NT2/D1 (cell line): Measurements from ENCODE around the gene TXNDC2.

Source experiments
- DNase-seq: peaks from one replicate; pipeline ENCODE4 v3.0.0-alpha.2; 2011; ENCODE audit warnings: low read depth, low spot score
- H3K27me3 ChIP-seq: 2 replicates; pipeline ENCODE4 v1.6.0; 2011; ENCODE audit warnings: mild to moderate bottlenecking; ENCODE audit not compliant: insufficient read length, insufficient read depth
- H3K36me3 ChIP-seq: 2 replicates; pipeline ENCODE4 v1.6.1; 2011; ENCODE audit warnings: mild to moderate bottlenecking, low read length, mixed read lengths; ENCODE audit not compliant: insufficient read depth, insufficient read length
- H3K4me1 ChIP-seq: 2 replicates; pipeline ENCODE4 v1.5.1; 2011; ENCODE audit not compliant: insufficient read depth, insufficient read length
- H3K4me3 ChIP-seq: 2 replicates; pipeline ENCODE4 v1.5.1; 2011; ENCODE audit warnings: low read depth; ENCODE audit not compliant: insufficient read length
- H3K9ac ChIP-seq: 2 replicates; pipeline ENCODE4 v1.6.0; 2011; ENCODE audit warnings: low read depth; ENCODE audit not compliant: insufficient read length
- H3K9me3 ChIP-seq: 2 replicates; pipeline ENCODE4 v1.5.1; 2011; ENCODE audit warnings: mild to moderate bottlenecking, low read length; ENCODE audit not compliant: insufficient read depth
- SUZ12 ChIP-seq: IDR thresholded peaks from 2 replicates; pipeline ENCODE4 v1.6.1; 2011; ENCODE audit not compliant: insufficient read length, insufficient read depth; ENCODE audit errors: extremely low read depth
- YY1 ChIP-seq: IDR thresholded peaks from 2 replicates; pipeline ENCODE4 v1.6.1; 2011; ENCODE audit not compliant: insufficient read length, insufficient read depth
- ZNF274 ChIP-seq: IDR thresholded peaks from 2 replicates; pipeline ENCODE4 v1.6.1; 2011; ENCODE audit warnings: mild to moderate bottlenecking, low read depth, low read length

Gene TXNDC2

DNA sequence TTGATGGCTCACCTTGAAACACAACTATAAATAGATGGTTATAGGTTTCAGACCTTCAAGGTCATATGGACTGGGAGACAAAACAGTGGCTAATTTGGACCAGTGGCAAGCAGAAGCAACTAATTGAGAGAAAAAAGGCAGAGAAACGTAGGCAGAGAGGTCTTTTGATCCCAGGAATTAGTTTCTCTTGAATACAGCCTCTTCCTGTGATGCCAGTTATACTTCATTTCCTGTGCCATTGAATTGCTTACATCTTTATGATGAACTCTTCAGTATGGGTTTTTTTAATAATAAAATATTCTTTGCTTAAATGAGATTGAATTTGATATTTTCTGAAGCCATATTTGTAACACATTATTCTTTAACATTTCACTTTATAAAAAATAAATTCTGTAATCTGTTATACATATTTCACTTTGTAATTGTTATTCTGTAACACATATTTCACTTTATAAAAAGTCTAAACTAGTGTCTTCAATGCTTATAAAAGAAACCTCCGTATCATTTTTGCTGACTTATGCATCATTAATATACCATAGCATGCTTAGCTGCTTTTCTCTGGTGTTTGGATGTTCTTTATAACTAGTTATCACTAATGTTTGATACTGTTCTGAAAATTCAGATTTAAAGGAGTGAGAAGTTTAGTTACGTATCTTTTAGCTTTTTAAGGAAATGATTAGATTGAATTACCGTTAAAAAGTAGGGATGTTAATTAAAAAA is 37.0 kb downstream of the TXNDC2 start:
- Histone ChIP-seq H3K27me3 (no peaks in the 10 kb centered on the region), H3K4me1 (no peaks in the 10 kb centered on the region), H3K9ac (no peak overlapping the region)

DNA sequence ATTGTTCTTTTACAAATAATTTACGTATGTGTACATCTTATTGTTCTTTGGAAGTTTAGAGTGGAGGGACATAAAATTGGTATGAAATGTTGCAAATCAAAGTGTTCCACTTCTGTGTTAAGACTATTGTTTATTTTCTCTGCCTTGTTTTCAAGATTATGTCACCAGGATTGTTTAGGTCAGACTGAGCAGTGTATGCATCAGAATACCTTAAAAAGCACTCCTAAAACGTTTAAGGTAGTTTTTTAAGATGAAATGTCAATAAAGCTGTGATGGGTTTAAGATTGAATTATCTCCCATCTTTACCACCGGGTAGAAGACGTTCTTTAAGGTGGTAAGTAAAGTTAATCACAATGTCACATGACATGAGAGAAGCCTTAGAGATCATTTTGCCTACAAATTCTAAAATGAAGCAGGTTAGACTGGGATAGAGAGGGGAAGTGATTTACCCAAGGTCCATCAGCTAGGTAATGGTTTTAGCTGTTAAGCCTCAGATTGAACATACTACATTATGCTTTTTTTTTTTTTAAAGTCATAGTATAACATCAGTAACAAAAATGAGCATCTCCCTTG is 38.7 kb downstream of the TXNDC2 start:
- H3K36me3 ChIP-seq, result no peaks in the 10 kb centered on the region
- H3K4me3 ChIP-seq, result no peak overlapping the region
- H3K27me3 ChIP-seq, result no peaks in the 10 kb centered on the region
- no peak for DNase-seq
- no peaks in the 10 kb centered on the region for H3K9me3 ChIP-seq
- H3K4me1 ChIP-seq, result no peaks in the 10 kb centered on the region
- H3K9ac ChIP-seq, result no peak overlapping the region
- no peak for TF ChIP-seq SUZ12
- TF ChIP-seq YY1, result no peak
- TF ChIP-seq ZNF274, result no peak

More for the DNA sequence above, 37.0 kb downstream of the TXNDC2 start:
- TF ChIP-seq SUZ12 (no peak), YY1 (no peak), ZNF274 (no peak)
- no peaks in the 10 kb centered on the region for H3K9me3 ChIP-seq
- H3K4me3 ChIP-seq, result no peak overlapping the region
- H3K36me3 ChIP-seq, result no peaks in the 10 kb centered on the region
- no peak for DNase-seq

DNA sequence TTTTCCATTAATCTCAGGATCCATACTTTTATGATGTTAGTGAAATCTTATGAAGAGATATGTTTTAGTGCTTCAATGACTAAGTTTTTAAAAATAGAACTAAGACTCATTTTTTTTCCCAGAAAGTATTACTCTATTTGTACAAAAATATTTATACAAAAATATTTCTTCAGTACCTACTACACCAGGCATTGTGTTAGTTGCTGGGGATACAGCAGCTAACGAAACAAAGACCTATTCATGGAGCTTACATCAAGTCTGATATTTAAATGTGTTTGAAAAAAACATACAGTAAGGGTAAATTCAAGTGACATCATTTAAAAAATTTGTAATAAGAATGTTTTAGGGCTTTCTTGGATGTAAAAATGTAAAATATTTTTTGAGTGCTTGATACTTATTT is 39.6 kb downstream of the TXNDC2 start:
- Histone ChIP-seq H3K27me3 (no peaks in the 10 kb centered on the region), H3K9ac (no peak overlapping the region), H3K36me3 (no peaks in the 10 kb centered on the region), H3K9me3 (no peaks in the 10 kb centered on the region), H3K4me3 (no peak overlapping the region), H3K4me1 (no peaks in the 10 kb centered on the region)
- TF ChIP-seq YY1 (no peak), SUZ12 (no peak), ZNF274 (no peak)
- DNase-seq, result no peak

DNA sequence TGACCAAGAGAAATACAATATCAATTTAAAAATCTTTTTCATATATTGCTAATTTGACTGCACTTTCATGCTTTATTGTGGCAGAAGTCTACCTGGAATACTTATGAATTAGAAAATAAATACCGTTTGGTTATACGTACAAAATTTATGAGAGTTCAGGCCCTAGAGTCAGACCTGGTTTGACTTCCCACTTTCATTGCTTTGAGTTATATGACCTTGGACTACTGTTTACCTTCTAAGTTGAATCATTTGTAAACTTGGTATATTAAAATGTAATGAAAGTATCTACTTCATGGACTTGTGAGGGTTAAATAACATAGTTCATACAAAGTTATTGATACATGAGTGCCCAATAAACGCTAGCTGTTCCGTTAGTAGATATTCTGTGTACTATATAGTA is 40.0 kb downstream of the TXNDC2 start:
- no peak for TF ChIP-seq ZNF274
- no peak for TF ChIP-seq YY1
- TF ChIP-seq SUZ12, result no peak
- Histone ChIP-seq H3K36me3 (no peaks in the 10 kb centered on the region), H3K27me3 (no peaks in the 10 kb centered on the region), H3K9me3 (no peaks in the 10 kb centered on the region), H3K4me1 (no peaks in the 10 kb centered on the region), H3K9ac (no peak overlapping the region), H3K4me3 (no peak overlapping the region)
- DNase-seq, result no peak

DNA sequence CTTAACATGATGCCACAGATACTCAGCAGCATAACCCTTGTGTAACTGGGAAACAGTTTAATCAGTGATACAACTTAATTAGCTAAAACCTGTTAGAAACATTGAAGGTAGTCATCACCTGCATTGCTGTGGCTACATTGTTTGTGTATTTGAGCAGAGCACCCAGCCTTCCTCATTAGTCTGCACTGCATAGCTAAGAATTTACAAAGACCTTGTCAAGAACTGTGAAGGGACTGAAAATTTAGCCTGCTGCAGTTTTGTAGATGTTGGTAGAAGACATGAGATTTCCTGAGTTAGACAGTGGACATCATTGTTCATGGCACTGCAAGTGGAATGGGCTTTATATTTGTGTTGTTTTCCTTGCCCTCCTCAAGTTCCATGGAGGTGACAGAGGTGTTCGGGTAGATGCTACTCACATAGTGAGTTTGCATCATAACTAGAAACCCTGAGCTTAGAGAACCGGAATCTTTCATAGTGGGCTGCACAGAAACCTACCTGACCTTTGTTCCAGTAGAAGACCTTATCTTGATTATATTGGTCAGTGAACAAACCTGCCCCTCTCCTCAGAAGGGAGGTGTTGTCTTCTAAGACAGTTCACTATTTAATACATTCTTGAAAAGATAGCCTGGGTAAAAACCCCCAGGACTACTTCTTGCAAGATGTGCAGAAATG is 40.6 kb downstream of the TXNDC2 start:
- no peaks in the 10 kb centered on the region for H3K9me3 ChIP-seq
- H3K9ac ChIP-seq, result no peak overlapping the region
- no peak for DNase-seq
- no peaks in the 10 kb centered on the region for H3K36me3 ChIP-seq
- H3K4me1 ChIP-seq, result no peaks in the 10 kb centered on the region
- no peak overlapping the region for H3K4me3 ChIP-seq
- no peak for TF ChIP-seq ZNF274
- TF ChIP-seq YY1, result no peak
- TF ChIP-seq SUZ12, result no peak
- no peaks in the 10 kb centered on the region for H3K27me3 ChIP-seq

DNA sequence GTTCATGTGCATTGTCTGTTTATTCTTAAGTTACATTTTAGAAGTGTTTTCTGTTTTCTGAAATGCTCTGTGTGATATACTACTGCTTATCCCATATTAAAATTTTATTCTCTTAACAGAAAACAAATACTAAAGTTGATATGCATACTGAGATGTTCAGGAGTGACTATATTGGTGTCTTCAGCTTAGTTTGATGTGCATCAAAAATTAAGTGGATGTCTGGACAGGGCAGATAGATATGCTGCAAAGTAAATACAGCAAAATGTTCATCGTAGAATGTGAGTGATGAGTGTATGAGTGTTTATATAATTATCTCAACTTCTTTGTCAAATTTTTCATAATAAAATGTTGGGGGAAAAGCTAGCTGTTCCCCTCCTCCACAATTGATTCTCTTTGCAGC is 41.2 kb downstream of the TXNDC2 start:
- H3K4me3 ChIP-seq, result no peak overlapping the region
- no peaks in the 10 kb centered on the region for H3K36me3 ChIP-seq
- H3K9me3 ChIP-seq, result no peaks in the 10 kb centered on the region
- no peak for TF ChIP-seq ZNF274
- no peak for TF ChIP-seq YY1
- no peak for TF ChIP-seq SUZ12
- no peak for DNase-seq
- no peaks in the 10 kb centered on the region for H3K27me3 ChIP-seq
- H3K9ac ChIP-seq, result no peak overlapping the region
- no peaks in the 10 kb centered on the region for H3K4me1 ChIP-seq

DNA sequence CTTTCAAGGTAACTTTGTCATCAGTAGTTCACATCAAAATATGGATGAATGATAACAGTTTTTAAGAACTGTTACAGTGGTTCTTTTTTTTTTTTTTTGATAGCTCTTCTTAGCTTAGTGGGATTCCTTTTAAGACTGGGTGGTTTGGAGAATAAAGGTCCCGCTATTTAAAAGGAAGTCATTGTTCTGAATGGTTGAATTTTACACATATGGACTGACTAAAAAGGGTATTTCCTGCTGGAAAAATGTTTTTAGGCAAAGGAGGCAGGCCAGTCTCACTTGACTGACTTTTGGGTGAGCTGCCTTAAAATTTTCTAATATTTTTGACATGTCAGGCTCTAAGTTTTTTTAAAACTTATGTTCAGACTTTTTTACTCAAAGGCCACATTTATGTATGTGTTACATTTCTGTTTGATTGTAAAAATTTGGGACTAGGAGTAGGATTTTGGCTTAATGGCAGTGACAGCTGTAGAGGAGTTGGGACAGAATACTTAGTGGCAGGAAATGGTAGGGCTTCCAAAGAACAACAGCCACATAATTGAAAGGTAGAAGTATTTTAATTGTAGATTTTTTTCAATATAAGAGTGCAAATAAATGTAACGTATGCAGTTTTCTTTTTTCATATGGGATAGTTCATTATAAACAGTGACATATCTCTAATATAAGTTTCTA is 41.8 kb downstream of the TXNDC2 start:
- TF ChIP-seq ZNF274 (no peak), YY1 (no peak), SUZ12 (no peak)
- no peaks in the 10 kb centered on the region for H3K27me3 ChIP-seq
- H3K4me3 ChIP-seq, result no peak overlapping the region
- no peak for DNase-seq
- no peaks in the 10 kb centered on the region for H3K9me3 ChIP-seq
- peaks cover 5% of the 10 kb centered on the region for H3K36me3 ChIP-seq
- H3K9ac ChIP-seq, result no peak overlapping the region
- no peaks in the 10 kb centered on the region for H3K4me1 ChIP-seq
